Activated T-helper 17 cell treated with anti-CD3 and anti-CD28 coated beads, Interleukin-2, amount 50 U/mL, for 72 hours (primary cell): Measurements from ENCODE around the gene GGA3. TPM values are rescaled to one million over a fixed set of nuclear protein-coding genes. Genes with fewer than 3 reads are reported as not detected.
A peak's percentile ranks its signal among the peaks of the same experiment; 100 is the strongest.
"Not testable (repeated sequence)": the region's sequence is repeated elsewhere in the genome, so short reads cannot be mapped to it uniquely, and the experiment has no call there.

Experiments used
- ATAC-seq: fragments of 150-1000 bp; cut with Tn5 transposase; replicated peaks from 2 replicates; pipeline ENCODE4 v1.10.0; 2021; ENCODE audit warnings: mild to moderate bottlenecking, moderate library complexity
- H3K27ac Mint-ChIP-seq: one replicate; pipeline ENCODE4 v1.8.0; 2022; ENCODE audit warnings: mixed read lengths
- H3K27me3 Mint-ChIP-seq: one replicate; pipeline ENCODE4 v1.8.0; 2022; ENCODE audit warnings: mixed read lengths
- H3K36me3 Mint-ChIP-seq: one replicate; pipeline ENCODE4 v1.8.0; 2022; ENCODE audit warnings: low read depth, mild to moderate bottlenecking, mixed read lengths
- H3K4me1 Mint-ChIP-seq: one replicate; pipeline ENCODE4 v1.8.0; 2022; ENCODE audit warnings: mixed read lengths
- H3K4me3 Mint-ChIP-seq: one replicate; pipeline ENCODE4 v1.8.0; 2022; ENCODE audit warnings: mild to moderate bottlenecking, mixed read lengths
- H3K9me3 Mint-ChIP-seq: one replicate; pipeline ENCODE4 v1.8.0; 2022; ENCODE audit warnings: mixed read lengths
- total RNA-seq, 2 donors: library from RNA; stranded (reverse); gene quantifications; one replicate each; pipeline ENCODE4 v1.2.3, GENCODE V29; 2022

Gene GGA3
- 10 to 100 TPM; 63.2 to 71.9 TPM for total RNA-seq

- no peaks in the 10 kb centered on the region for H3K27me3 Mint-ChIP-seq
- H3K9me3 Mint-ChIP-seq, result no peaks in the 10 kb centered on the region
- ATAC-seq, result peak; percentile 91
- H3K36me3 Mint-ChIP-seq, result peaks cover 75% of the 10 kb centered on the region
- peaks cover 15% of the 10 kb centered on the region for H3K4me1 Mint-ChIP-seq
- H3K27ac Mint-ChIP-seq, result peak within 1 kb of the TSS; percentile 100
- peak within 1 kb of the TSS; percentile 98 for H3K4me3 Mint-ChIP-seq
Measured at GRCh38 chr17:75261336-75262111, at the start of gene GGA3, which contains the start of gene MRPS7. TSS of gene GGA3 (minus strand) at chr17:75261606. CDS start at chr17:75261587, 19 bp downstream. TSS of gene MRPS7 (plus strand) at chr17:75261879. CDS start at chr17:75261901, 22 bp downstream.

- H3K27me3 Mint-ChIP-seq, result no peaks in the 10 kb centered on the region
- peak overlapping the region; percentile 72 for H3K27ac Mint-ChIP-seq
- H3K4me3 Mint-ChIP-seq, result no peak overlapping the region
- peaks cover 5% of the 10 kb centered on the region for H3K4me1 Mint-ChIP-seq
- H3K36me3 Mint-ChIP-seq, result no peaks in the 10 kb centered on the region
- no peak for ATAC-seq
- H3K9me3 Mint-ChIP-seq, result no peaks in the 10 kb centered on the region
Measured at GRCh38 chr17:75308732-75309629, 47.6 kb upstream of the GGA3 start.

- H3K36me3 Mint-ChIP-seq, result no peaks in the 10 kb centered on the region
- H3K27me3 Mint-ChIP-seq, result no peaks in the 10 kb centered on the region
- H3K4me3 Mint-ChIP-seq, result no peak overlapping the region
- H3K27ac Mint-ChIP-seq, result peak overlapping the region; percentile 41
- H3K4me1 Mint-ChIP-seq, result no peaks in the 10 kb centered on the region
- H3K9me3 Mint-ChIP-seq, result no peaks in the 10 kb centered on the region
- ATAC-seq, result no peak
Measured at GRCh38 chr17:75307957-75308731, 46.7 kb upstream of the GGA3 start.

- Mint-ChIP-seq H3K27ac (no peak overlapping the region), H3K4me3 (no peak overlapping the region), H3K4me1 (peaks cover 8% of the 10 kb centered on the region), H3K9me3 (no peaks in the 10 kb centered on the region), H3K36me3 (peaks cover 7% of the 10 kb centered on the region), H3K27me3 (no peaks in the 10 kb centered on the region)
- ATAC-seq, result no peak
Measured at GRCh38 chr17:75301502-75302206, 40.2 kb upstream of the GGA3 start.

GRCh38 chr17:75301049-75301448 is 39.6 kb upstream of the GGA3 start:
- no peaks in the 10 kb centered on the region for H3K27me3 Mint-ChIP-seq
- H3K27ac Mint-ChIP-seq, result no peak overlapping the region
- peaks cover 7% of the 10 kb centered on the region for H3K36me3 Mint-ChIP-seq
- no peak for ATAC-seq
- no peaks in the 10 kb centered on the region for H3K9me3 Mint-ChIP-seq
- H3K4me1 Mint-ChIP-seq, result peaks cover 8% of the 10 kb centered on the region
- no peak overlapping the region for H3K4me3 Mint-ChIP-seq

- H3K36me3 Mint-ChIP-seq, result peaks cover 7% of the 10 kb centered on the region
- no peaks in the 10 kb centered on the region for H3K9me3 Mint-ChIP-seq
- no peak for ATAC-seq
Measured at GRCh38 chr17:75300280-75300679, 38.9 kb upstream of the GGA3 start.

GRCh38 chr17:75295201-75296158 is 34.1 kb upstream of the GGA3 start:
- H3K27ac Mint-ChIP-seq, result peak overlapping the region; percentile 87
- peak; percentile 80 for ATAC-seq
- peaks cover 7% of the 10 kb centered on the region for H3K36me3 Mint-ChIP-seq
- H3K4me3 Mint-ChIP-seq, result peak overlapping the region; percentile 62
- H3K9me3 Mint-ChIP-seq, result no peaks in the 10 kb centered on the region
- H3K4me1 Mint-ChIP-seq, result peaks cover 13% of the 10 kb centered on the region
- H3K27me3 Mint-ChIP-seq, result no peaks in the 10 kb centered on the region

More at GRCh38 chr17:75300280-75300679, 38.9 kb upstream of the GGA3 start:
- no peaks in the 10 kb centered on the region for H3K27me3 Mint-ChIP-seq
- H3K4me3 Mint-ChIP-seq, result no peak overlapping the region
- H3K27ac Mint-ChIP-seq, result no peak overlapping the region
- peaks cover 9% of the 10 kb centered on the region for H3K4me1 Mint-ChIP-seq

GRCh38 chr17:75292810-75293448 is 31.5 kb upstream of the GGA3 start:
- not testable (repeated sequence) for ATAC-seq, H3K27me3 Mint-ChIP-seq, H3K4me3 Mint-ChIP-seq

GRCh38 chr17:75289832-75290337 is 28.5 kb upstream of the GGA3 start:
- Mint-ChIP-seq H3K36me3 (peaks cover 49% of the 10 kb centered on the region), H3K9me3 (no peaks in the 10 kb centered on the region), H3K27me3 (no peaks in the 10 kb centered on the region), H3K4me1 (peaks cover 6% of the 10 kb centered on the region), H3K27ac (peak overlapping the region; percentile 99), H3K4me3 (peak overlapping the region; percentile 96)
- peak; percentile 34 for ATAC-seq

More at GRCh38 chr17:75292810-75293448, 31.5 kb upstream of the GGA3 start:
- H3K36me3 Mint-ChIP-seq, result peaks cover 25% of the 10 kb centered on the region
- H3K27ac Mint-ChIP-seq, H3K9me3 Mint-ChIP-seq: not testable (repeated sequence)
- H3K4me1 Mint-ChIP-seq, result peaks cover 16% of the 10 kb centered on the region

GRCh38 chr17:75289115-75289831 is 27.9 kb upstream of the GGA3 start, which contains the start of gene SLC25A19:
TSS of gene SLC25A19 (minus strand) at chr17:75289433. CDS start at chr17:75286764, 2,669 bp downstream.
- ATAC-seq, result peak; percentile 96
- peak within 1 kb of the TSS; percentile 99 for H3K27ac Mint-ChIP-seq
- no peaks in the 10 kb centered on the region for H3K27me3 Mint-ChIP-seq
- H3K9me3 Mint-ChIP-seq, result no peaks in the 10 kb centered on the region
- peak within 1 kb of the TSS; percentile 96 for H3K4me3 Mint-ChIP-seq
- H3K4me1 Mint-ChIP-seq, result peaks cover 6% of the 10 kb centered on the region
- H3K36me3 Mint-ChIP-seq, result peaks cover 55% of the 10 kb centered on the region

- Mint-ChIP-seq H3K27ac (peak overlapping the region; percentile 99), H3K9me3 (no peaks in the 10 kb centered on the region), H3K27me3 (no peaks in the 10 kb centered on the region), H3K4me3 (peak overlapping the region; percentile 96), H3K4me1 (peaks cover 6% of the 10 kb centered on the region), H3K36me3 (peaks cover 60% of the 10 kb centered on the region)
- ATAC-seq, result peak; percentile 34
Measured at GRCh38 chr17:75288770-75289114, 27.3 kb upstream of the GGA3 start.

- ATAC-seq, result no peak
- Mint-ChIP-seq H3K4me3 (peak overlapping the region; percentile 96), H3K4me1 (peaks cover 6% of the 10 kb centered on the region), H3K36me3 (peaks cover 64% of the 10 kb centered on the region), H3K27ac (peak overlapping the region; percentile 99), H3K9me3 (no peaks in the 10 kb centered on the region), H3K27me3 (no peaks in the 10 kb centered on the region)
Measured at GRCh38 chr17:75288359-75288758, 27.0 kb upstream of the GGA3 start.
